ENCODE data around the gene SIX3.
A peak's percentile ranks its signal among the peaks of the same experiment; 100 is the strongest.

SIX3 gene

DNA sequence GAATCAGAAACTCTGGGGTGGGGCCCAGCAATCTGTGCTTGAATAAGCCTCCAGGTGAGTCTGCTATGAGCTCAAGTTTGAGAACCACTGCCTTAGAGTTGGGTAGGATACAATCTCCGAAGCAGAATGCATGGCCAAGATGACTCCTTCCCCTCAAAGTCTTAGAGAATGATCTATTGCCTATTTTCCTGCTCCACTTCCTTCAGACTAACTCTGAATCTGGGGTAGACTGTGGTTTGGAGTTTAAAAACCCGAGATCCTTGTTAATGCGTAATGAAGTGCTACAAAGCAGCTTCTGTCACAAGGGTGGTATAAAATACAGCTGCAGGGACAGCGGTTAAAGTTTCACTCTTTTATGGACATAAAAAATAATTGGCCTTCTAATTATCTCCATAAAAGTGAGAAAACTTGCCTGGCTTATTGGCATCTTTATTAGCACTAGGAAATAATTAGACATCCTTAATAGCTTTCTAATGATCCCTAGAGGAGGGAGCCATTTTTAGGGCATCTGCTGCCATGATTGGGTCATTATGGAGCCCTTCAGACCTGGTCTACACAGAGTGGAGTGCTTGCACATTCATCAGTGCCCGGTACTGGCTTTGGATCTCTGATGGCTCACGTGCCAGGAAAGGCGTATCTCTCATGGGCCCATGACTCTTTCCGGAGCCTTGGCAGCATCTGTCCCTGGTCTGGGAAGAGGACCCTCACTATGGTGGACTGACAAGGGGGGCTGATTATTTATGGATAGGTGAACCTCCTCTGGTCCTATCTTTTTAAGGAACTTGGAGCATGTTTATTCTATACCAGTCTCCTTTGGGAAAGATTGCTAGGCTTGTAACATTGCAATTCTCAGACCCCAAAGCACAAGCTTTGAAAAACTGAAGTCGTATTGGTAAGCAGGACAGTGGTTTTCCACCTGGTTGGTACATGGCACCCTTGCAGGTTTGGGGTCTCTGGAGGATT, 39.5 kb downstream of the SIX3 start:
- no peak for DNase-seq (ENCODE audit: low read depth in 3 of 3, low spot score in 1 of 3)

DNA sequence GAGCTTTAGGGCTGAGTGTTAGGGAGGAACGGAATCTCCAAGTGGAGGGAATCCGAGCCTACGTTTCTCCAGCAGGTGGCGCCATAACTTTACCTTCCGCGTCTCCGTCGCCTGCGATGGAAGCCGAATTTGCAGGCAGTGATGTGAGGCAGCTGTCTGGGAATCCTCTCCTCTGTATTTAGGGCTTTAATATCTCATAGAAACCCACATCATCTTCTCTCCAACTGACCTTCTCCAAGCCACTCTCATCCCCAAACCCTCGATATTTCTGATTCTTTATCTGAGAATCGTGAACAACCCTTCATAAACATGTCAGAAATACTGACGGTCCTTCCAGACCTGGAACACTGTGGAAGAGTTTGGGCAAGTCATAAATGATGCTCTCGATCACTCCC, 40.2 kb downstream of the SIX3 start:
- peak; percentile 20 to 60 (median 22) for DNase-seq (ENCODE audit: low read depth in 3 of 3, low spot score in 1 of 3)

DNA sequence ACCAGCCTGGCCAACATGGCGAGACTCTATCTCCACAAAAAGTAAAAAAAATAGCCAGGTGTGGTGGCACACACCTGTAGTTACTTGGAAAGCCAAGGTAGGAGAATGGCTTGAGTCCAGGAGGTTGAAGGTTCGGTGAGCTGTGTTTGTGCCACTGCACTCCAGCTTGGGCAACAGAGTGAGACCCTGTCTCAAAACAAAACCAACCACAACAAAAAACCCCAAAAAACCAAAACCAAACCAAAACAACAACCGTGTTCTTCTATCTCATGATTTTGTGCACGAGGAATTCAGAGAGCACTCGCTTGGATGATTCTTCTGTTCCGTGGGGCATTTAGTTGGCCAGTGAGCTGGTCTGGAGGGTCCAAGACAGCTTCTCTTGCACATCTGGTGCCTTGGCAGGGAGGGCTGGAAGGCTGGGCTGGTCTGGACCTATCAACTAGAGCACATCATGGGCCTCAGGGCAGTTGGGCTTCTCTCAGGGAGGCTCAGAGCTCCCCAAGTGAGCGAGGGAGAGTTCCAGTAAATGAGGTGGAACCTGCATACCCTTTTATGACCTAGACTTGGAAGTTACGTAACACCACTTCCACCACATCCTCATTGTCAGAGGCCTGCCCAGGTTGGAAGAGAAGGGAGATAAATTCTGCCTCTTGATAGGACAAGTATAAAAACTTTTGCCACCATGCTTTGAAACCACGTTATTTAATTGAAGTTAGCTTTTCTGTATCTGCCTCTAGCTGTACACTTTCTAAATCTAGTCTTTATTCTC, 42.5 kb downstream of the SIX3 start:
- DNase-seq (ENCODE audit: low read depth in 3 of 3, low spot score in 1 of 3) = no peak

DNA sequence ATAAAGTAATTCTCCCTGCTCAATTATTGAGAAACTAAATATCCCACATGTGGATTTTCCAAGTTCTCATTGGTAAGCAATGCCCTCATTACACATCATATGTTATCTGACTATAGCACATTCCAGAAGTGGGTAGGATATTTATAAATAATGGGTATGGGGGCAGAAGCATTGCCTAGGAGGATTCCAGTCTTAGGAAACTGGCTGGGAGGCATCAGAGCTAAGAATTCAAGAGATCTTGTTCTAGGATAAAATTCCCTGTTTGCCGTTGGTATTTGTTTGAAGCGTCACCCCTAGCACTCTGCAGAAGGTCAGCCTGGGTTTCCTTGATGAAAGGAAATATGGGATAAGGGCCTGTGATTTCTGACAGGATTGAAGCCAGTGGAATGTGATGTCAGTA, 47.7 kb downstream of the SIX3 start:
- no peak for DNase-seq (ENCODE audit: low read depth in 3 of 3, low spot score in 1 of 3)

DNA sequence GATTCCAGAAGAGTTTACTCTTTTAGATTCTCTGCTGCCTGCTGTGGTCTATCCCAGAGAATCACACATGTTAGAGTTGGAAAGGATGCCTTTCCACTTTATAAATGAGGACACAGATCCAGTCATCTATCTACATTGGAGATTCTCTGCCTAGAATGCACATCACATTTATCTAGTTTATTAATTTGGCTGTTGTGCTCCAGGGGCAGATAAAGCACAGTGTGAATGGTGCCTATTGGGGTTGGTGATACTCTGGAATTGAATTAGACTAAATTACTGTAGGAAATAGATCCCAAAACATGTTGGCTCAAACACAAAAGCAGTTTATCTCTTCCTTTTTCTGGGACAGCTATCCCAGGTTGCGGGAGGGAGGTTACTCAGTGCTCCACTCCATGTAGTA, 52.9 kb downstream of the SIX3 start:
- no peak for DNase-seq (ENCODE audit: low read depth in 3 of 3, low spot score in 1 of 3)

Data from stimulated activated CD4-positive, alpha-beta T cell treated with anti-CD3 and anti-CD28 coated beads, TNF-alpha, amount 100 ng/mL, for 1 hour (primary cell).